Kidney (tissue), 14 donors: ENCODE data around the gene CEP135. TPM values are rescaled to one million over a fixed set of nuclear protein-coding genes. Genes with fewer than 3 reads are reported as not detected.

Source experiments
- DNase-seq, 5 donors: peaks; one replicate each; pipeline ENCODE4 v3.0.0-alpha.2; 2013 to 2020
- FAIRE-seq: peaks from 2 replicates; lab custom pipeline; 2012; peaks lifted over from hg19 to GRCh38; lab: Jason Lieb, UNC
- H3K27ac ChIP-seq, 2 donors: one replicate each; pipeline ENCODE4 v1.7.0; 2013; ENCODE audit warnings: low read depth in 2 of 2, low read length in 2 of 2, inconsistent platforms in 1 of 2
- H3K27me3 ChIP-seq: one replicate; pipeline ENCODE4 v1.7.1; 2013; ENCODE audit warnings: low read length, inconsistent platforms; ENCODE audit not compliant: control insufficient read depth, insufficient read depth
- H3K36me3 ChIP-seq, 3 donors: one replicate each; pipeline versions ENCODE4 v1.7.0 to v1.7.1; 2013; ENCODE audit warnings: low read length in 3 of 3, control low read depth in 1 of 3, inconsistent platforms in 1 of 3; ENCODE audit not compliant: insufficient read depth in 3 of 3, control insufficient read depth in 2 of 3
- H3K4me1 ChIP-seq, 3 donors: one replicate each; pipeline versions ENCODE4 v1.7.0 to v1.7.1; 2013; ENCODE audit warnings: low read length in 3 of 3, inconsistent platforms in 1 of 3, low read depth in 1 of 3; ENCODE audit not compliant: control insufficient read depth in 2 of 3, insufficient read depth in 2 of 3
- H3K4me3 ChIP-seq, 3 donors: one replicate each; pipeline versions ENCODE4 v1.7.0 to v1.8.1; 2013; ENCODE audit warnings: low read length in 3 of 3, control low read depth in 1 of 3, inconsistent platforms in 1 of 3
- H3K9ac ChIP-seq, 3 donors: one replicate each; pipeline versions ENCODE4 v1.7.0 to v1.7.1; 2013; ENCODE audit warnings: low read length in 3 of 3, control low read depth in 1 of 3, inconsistent platforms in 1 of 3
- H3K9me3 ChIP-seq, 3 donors: one replicate each; pipeline versions ENCODE4 v1.7.0 to v1.7.1; 2013; ENCODE audit warnings: low read length in 3 of 3, control low read depth in 1 of 3, inconsistent platforms in 1 of 3; ENCODE audit not compliant: control insufficient read depth in 2 of 3, insufficient read depth in 1 of 3
- intact Hi-C: fragments of 100-400 bp; cut with DNase I; formaldehyde crosslinking; loops from one replicate; pipeline ENCODE4 v1.11.1; 2022
- polyA plus RNA-seq: library from polyadenylated mRNA; stranded (reverse); fragments of 350-450 nt; fragmentation: Illumina TruSeq; extraction: RNeasy Lipid Tissue Mini Kit (QIAGEN cat#74804); gene quantifications from one replicate; pipeline ENCODE4 v1.2.3, GENCODE V29; 2014; ENCODE audit warnings: low read depth, low replicate concordance; ENCODE audit not compliant: insufficient read depth
- total RNA-seq: library from RNA; stranded (reverse); fragmentation: NEBNext Ultra II Directional; extraction: Animal tissue kit (Norgen Biotek cat#: 25700); gene quantifications from one replicate; pipeline ENCODE4 v1.2.1, GENCODE V29; 2021
- TF ChIP-seq, protein P1 (sequence below): IDR thresholded peaks from 3 replicates; pipeline ENCODE4 v1.5.1; 2012; ENCODE audit warnings: mild to moderate bottlenecking, moderate library complexity, borderline replicate concordance; ENCODE audit not compliant: insufficient read depth; ENCODE audit errors: extremely low read depth
- donor health status: control.
- donor health status: control.
- donor health status: control.
- donor health status: control.
- donor health status: control.
- donor health status: DM: yes; HTN: yes; CAD: no.
- donor health status: Normal renal cell carcinoma (clear cell type).

The CEP135 gene
- total and polyA plus RNA-seq, 2 donors from 2014 or later, result 2.3 to 9.2 TPM

DNA sequence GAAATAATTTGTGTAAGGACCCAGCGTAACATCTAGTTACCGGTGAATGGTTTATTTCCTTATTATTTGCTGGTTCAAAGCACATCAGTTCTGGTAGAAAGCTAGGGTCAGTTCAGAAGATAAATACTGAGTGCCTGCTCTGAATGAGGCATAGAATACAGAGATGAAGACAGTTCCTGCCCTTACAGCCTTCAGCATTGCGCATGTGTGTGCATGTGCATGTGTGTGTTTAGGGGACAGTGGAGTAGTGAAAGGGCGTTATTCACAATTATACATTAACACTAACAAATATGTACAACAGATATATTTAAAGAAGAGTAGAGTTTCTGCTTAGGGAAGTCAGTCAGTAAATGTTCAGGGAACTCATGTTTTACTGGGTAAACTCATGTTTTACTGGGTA, 29.1 kb downstream of the CEP135 start:
- Histone ChIP-seq H3K36me3 (peaks cover 0 to 12% (median 2%) of the 10 kb centered on the region in 3 donors), H3K4me3 (no peak overlapping the region), H3K9me3 (no peaks in the 10 kb centered on the region), H3K27me3 (no peaks in the 10 kb centered on the region), H3K9ac (no peak overlapping the region), H3K4me1 (no peaks in the 10 kb centered on the region), H3K27ac (no peak overlapping the region)
- FAIRE-seq, result no peak
- intact Hi-C loops, result no loop called here
- TF ChIP-seq, protein P1, sequence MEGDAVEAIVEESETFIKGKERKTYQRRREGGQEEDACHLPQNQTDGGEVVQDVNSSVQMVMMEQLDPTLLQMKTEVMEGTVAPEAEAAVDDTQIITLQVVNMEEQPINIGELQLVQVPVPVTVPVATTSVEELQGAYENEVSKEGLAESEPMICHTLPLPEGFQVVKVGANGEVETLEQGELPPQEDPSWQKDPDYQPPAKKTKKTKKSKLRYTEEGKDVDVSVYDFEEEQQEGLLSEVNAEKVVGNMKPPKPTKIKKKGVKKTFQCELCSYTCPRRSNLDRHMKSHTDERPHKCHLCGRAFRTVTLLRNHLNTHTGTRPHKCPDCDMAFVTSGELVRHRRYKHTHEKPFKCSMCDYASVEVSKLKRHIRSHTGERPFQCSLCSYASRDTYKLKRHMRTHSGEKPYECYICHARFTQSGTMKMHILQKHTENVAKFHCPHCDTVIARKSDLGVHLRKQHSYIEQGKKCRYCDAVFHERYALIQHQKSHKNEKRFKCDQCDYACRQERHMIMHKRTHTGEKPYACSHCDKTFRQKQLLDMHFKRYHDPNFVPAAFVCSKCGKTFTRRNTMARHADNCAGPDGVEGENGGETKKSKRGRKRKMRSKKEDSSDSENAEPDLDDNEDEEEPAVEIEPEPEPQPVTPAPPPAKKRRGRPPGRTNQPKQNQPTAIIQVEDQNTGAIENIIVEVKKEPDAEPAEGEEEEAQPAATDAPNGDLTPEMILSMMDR, result no peak
- peak in 1 of 5 donors; percentile 0 for DNase-seq

DNA sequence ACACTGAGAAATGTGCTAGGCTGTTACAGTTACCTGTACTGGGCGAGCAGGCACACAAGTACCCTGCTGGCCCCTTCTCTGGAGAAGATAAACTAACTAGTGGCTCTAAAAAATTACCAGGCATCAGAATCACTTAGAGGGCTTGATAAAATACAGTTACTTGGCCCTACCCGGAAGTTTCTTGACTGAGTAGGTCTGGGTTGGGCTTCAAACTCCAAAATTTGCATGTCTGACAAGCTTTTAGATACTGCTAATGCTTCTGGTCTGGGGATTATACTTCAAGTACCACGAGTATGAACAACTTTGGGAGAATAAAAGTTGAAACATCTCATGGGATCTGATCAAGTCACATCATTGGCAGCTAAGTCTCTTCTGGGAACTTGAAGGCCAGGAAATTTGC, 30.8 kb downstream of the CEP135 start:
- Histone ChIP-seq H3K9me3 (no peaks in the 10 kb centered on the region), H3K4me3 (no peak overlapping the region), H3K9ac (no peak overlapping the region), H3K4me1 (no peaks in the 10 kb centered on the region), H3K27ac (no peak overlapping the region), H3K27me3 (no peaks in the 10 kb centered on the region), H3K36me3 (peaks cover 0 to 12% (median 2%) of the 10 kb centered on the region in 3 donors)
- intact Hi-C loops, result no loop called here
- DNase-seq (no peak), FAIRE-seq (no peak)
- TF ChIP-seq, protein P1, result no peak

DNA sequence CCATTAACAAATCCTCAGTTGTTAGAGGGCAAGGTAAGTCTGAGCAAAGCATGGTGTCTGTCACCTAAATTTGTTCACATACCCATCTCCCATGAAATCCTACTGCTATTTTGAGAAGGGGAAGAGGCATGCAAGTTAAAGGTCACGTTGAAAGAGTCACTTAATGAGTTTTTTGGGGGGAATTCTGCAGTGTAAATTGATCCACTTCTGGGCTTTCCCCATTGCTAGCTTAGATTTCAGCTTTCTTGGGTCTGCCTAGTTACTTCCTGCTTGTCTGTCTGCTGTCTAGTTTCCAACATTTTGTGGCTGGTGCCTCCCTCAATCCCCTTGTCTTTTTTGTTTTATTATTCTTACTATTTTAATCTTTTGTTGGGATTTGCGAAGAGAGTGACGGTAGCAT, 32.0 kb downstream of the CEP135 start:
- H3K27me3 ChIP-seq, result no peaks in the 10 kb centered on the region
- no peaks in the 10 kb centered on the region for H3K4me1 ChIP-seq
- H3K9me3 ChIP-seq, result no peaks in the 10 kb centered on the region
- intact Hi-C loops, result no loop called here
- DNase-seq (no peak), FAIRE-seq (no peak)
- TF ChIP-seq, protein P1, result no peak
- H3K4me3 ChIP-seq, result no peak overlapping the region
- H3K9ac ChIP-seq, result no peak overlapping the region
- H3K27ac ChIP-seq, result no peak overlapping the region
- peaks cover 0 to 7% (median 2%) of the 10 kb centered on the region in 3 donors for H3K36me3 ChIP-seq

DNA sequence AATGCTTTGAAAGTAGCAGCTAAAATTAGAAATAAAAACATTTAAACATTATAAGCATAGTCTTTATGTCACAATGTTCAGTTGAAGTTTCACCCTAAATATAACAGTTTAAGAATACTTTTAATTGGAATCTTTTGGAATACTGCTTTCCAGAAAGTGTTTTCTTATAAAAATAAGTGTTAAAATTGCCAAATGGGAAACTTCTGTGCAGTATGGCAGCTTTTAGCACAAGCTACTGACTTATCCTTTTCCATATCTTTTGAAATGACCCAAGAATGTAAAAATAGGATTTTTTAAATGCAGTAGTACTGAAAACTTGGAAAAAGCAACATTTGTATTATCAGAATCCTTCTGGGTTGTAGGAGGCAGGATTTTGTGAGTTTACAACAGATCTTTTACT, 34.2 kb downstream of the CEP135 start:
- intact Hi-C loops, result no loop called here
- TF ChIP-seq, protein P1, result no peak
- no peak for FAIRE-seq

More for the DNA sequence above, 34.2 kb downstream of the CEP135 start:
- H3K4me3 ChIP-seq, result no peak overlapping the region
- H3K9ac ChIP-seq, result no peak overlapping the region
- H3K27me3 ChIP-seq, result no peaks in the 10 kb centered on the region
- H3K4me1 ChIP-seq, result no peaks in the 10 kb centered on the region
- peaks cover 0 to 7% (median 5%) of the 10 kb centered on the region in 3 donors for H3K36me3 ChIP-seq
- no peak for DNase-seq
- H3K27ac ChIP-seq, result no peak overlapping the region
- H3K9me3 ChIP-seq, result no peaks in the 10 kb centered on the region
